A549 (cell line): ENCODE measurements around the gene SLC24A4. TPM values are rescaled to one million over a fixed set of nuclear protein-coding genes. Genes with fewer than 3 reads are reported as not detected.

Experiments used
- ATAC-seq, 2 experiments: fragments of 200-7000 bp in 1 of 2; fragments of >200 bp in 1 of 2; cut with Nextera tagmentation in 1 of 2; cut with Tn5 transposase in 1 of 2; 3 replicates each; pipeline versions ENCODE4 v1.8.0 to v1.9.1; 2018 to 2020; ENCODE audit warnings: mild to moderate bottlenecking in 1 of 2, moderate library complexity in 1 of 2
- CTCF ChIA-PET: fragments of 300-600 bp; sonication (Branson Sonifier 250); formaldehyde crosslinking; extraction: SDS; loops from one replicate; lab custom pipeline; 2021; ENCODE audit warnings: antibody characterized with exemption, inconsistent platforms; lab: Yijun Ruan, JAX
- POLR2A ChIA-PET: fragments of 350-600 bp; formaldehyde crosslinking; extraction: SDS; loops from one replicate; lab custom pipeline; 2021; ENCODE audit warnings: antibody characterized with exemption, inconsistent platforms; lab: Yijun Ruan, JAX
- DNase-seq, 2 experiments: peaks; one replicate each; pipeline versions ENCODE4 v3.0.0 to v3.0.0-alpha.2; 2011 to 2016; ENCODE audit warnings: low read depth in 1 of 2, low spot score in 1 of 2
- FAIRE-seq: peaks from 2 replicates; lab custom pipeline; 2011; peaks lifted over from hg19 to GRCh38; lab: Jason Lieb, UNC
- H3K27ac ChIP-seq, 2 experiments: fragments of >200 bp; sonication (Bioruptor Twin); formaldehyde crosslinking; 3 replicates each; pipeline ENCODE4 v1.5.1; 2016 to 2017
- H3K4me1 ChIP-seq: fragments of >200 bp; sonication (Bioruptor Twin); formaldehyde crosslinking; 3 replicates; pipeline ENCODE4 v1.6.1; 2016
- H3K4me2 ChIP-seq: fragments of >200 bp; sonication (Bioruptor Twin); formaldehyde crosslinking; 3 replicates; pipeline ENCODE4 v1.6.1; 2016
- H3K4me3 ChIP-seq: fragments of >200 bp; sonication (Bioruptor Twin); formaldehyde crosslinking; 3 replicates; pipeline ENCODE4 v1.5.1; 2016
- H3K9me3 ChIP-seq: fragments of >200 bp; sonication (Bioruptor Twin); formaldehyde crosslinking; 3 replicates; pipeline ENCODE4 v1.6.1; 2016
- CBX8 ChIP-seq: fragments of 200-600 bp; sonication (generic); IDR thresholded peaks from 2 replicates; pipeline ENCODE4 v1.6.1; 2016
- CTCF ChIP-seq: fragments of >200 bp; sonication (Bioruptor Twin); formaldehyde crosslinking; IDR thresholded peaks from 3 replicates; pipeline ENCODE4 v1.5.1; 2016
- E2F6 ChIP-seq: IDR thresholded peaks from 2 replicates; pipeline ENCODE4 v1.6.1; 2012; ENCODE audit warnings: low read depth, borderline replicate concordance
- FOXS1 ChIP-seq: fragments of 250-450 bp; sonication (Bioruptor Pico); IDR thresholded peaks from 2 replicates; pipeline ENCODE4 v1.5.0; 2020; ENCODE audit warnings: mild to moderate bottlenecking, moderate library complexity
- HES2 ChIP-seq: fragments of >200 bp; sonication (Bioruptor Twin); formaldehyde crosslinking; IDR thresholded peaks from 2 replicates; pipeline ENCODE4 v1.6.1; 2016
- HMGXB4 ChIP-seq: fragments of 250-450 bp; sonication (Bioruptor Pico); IDR thresholded peaks from 2 replicates; pipeline ENCODE4 v1.5.0; 2021; ENCODE audit warnings: mild to moderate bottlenecking, moderate library complexity, borderline replicate concordance
- JUN ChIP-seq, 2 experiments: fragments of >200 bp; sonication (Bioruptor Twin); formaldehyde crosslinking; IDR thresholded peaks; 2 replicates in 1 of 2; 3 replicates in 1 of 2; pipeline ENCODE4 v1.6.1; 2016 to 2017
- JUNB ChIP-seq: fragments of >200 bp; sonication (Bioruptor Twin); formaldehyde crosslinking; IDR thresholded peaks from 2 replicates; pipeline ENCODE4 v1.6.1; 2016
- NFE2L2 ChIP-seq: fragments of 150-350 bp; conservative IDR thresholded peaks from 2 replicates; pipeline ENCODE4 v1.6.1; 2014; ENCODE audit warnings: low read length
- NPAS2 ChIP-seq: fragments of 250-450 bp; sonication (Bioruptor Pico); IDR thresholded peaks from 2 replicates; pipeline ENCODE4 v1.8.0; 2022; ENCODE audit warnings: mild to moderate bottlenecking, moderate library complexity, borderline replicate concordance
- RCOR1 ChIP-seq: fragments of 150-350 bp; IDR thresholded peaks from 2 replicates; pipeline ENCODE4 v1.6.1; 2014; ENCODE audit warnings: antibody characterized with exemption, low read length, low read depth
- RNF2 ChIP-seq: fragments of 200-600 bp; sonication (generic); IDR thresholded peaks from 2 replicates; pipeline ENCODE4 v1.6.1; 2016; ENCODE audit warnings: low read depth, mild to moderate bottlenecking, antibody characterized with exemption, moderate library complexity, borderline replicate concordance
- SREBF2 ChIP-seq: fragments of 450-650 bp; IDR thresholded peaks from 2 replicates; pipeline ENCODE4 v1.6.1; 2014; ENCODE audit warnings: mild to moderate bottlenecking, moderate library complexity
- TFCP2L1 ChIP-seq: fragments of 250-450 bp; sonication (Bioruptor Pico); IDR thresholded peaks from 2 replicates; pipeline ENCODE4 v1.5.0; 2021; ENCODE audit warnings: mild to moderate bottlenecking
- TP53 ChIP-seq: fragments of 250-450 bp; sonication (Bioruptor Pico); IDR thresholded peaks from 2 replicates; pipeline ENCODE4 v1.5.0; 2021; ENCODE audit warnings: mild to moderate bottlenecking, moderate library complexity
- USF2 ChIP-seq: fragments of 450-650 bp; IDR thresholded peaks from 2 replicates; pipeline ENCODE4 v1.6.1; 2014; ENCODE audit warnings: antibody characterized with exemption
- ZC3H11A ChIP-seq: fragments of 450-650 bp; IDR thresholded peaks from 2 replicates; pipeline ENCODE4 v1.6.1; 2014; ENCODE audit warnings: antibody characterized with exemption, mild to moderate bottlenecking
- ZFP36 ChIP-seq: fragments of 450-650 bp; IDR thresholded peaks from 2 replicates; pipeline ENCODE4 v1.6.1; 2014; ENCODE audit warnings: borderline replicate concordance; ENCODE audit not compliant: partially characterized antibody
- ZNF302 ChIP-seq: fragments of 250-450 bp; sonication (Bioruptor Pico); IDR thresholded peaks from 2 replicates; pipeline ENCODE4 v1.9.0; 2021; ENCODE audit warnings: inconsistent platforms, mild to moderate bottlenecking, moderate library complexity
- WGBS: methylation state at CpG from one replicate; pipeline ENCODE4 v1.1.6; 2017; ENCODE audit errors: missing lambda C conversion rate; 5-methylcytosine and 5-hydroxymethylcytosine counted together
- polyA plus RNA-seq, 4 experiments: library from polyadenylated mRNA; depleted of rRNA in 3 of 4; stranded (reverse); fragments of >200 nt; fragmentation: RNase III in 1 of 4; extraction: RNeasy Plus Mini Kit Qiagen cat#74134 plus additional on column Dnase treatment in 1 of 4; gene quantifications; 2 replicates in 3 of 4; 3 replicates in 1 of 4; pipeline ENCODE4 v1.2.3, GENCODE V29; 2011 to 2017

SLC24A4 gene
- polyA plus RNA-seq, 2 of the 4 experiments (the other 2 are of a cell fraction): 0.05 to 0.19 TPM

GRCh38 chr14:92502541-92503286 lies 179.7 kb downstream of the SLC24A4 start:
- Histone ChIP-seq H3K9me3 (no peaks in the 10 kb centered on the region), H3K27ac (peak overlapping the region; percentile 84 to 86)
- DNase-seq: no peak
- no peak for TF ChIP-seq SREBF2
- no peak for TF ChIP-seq TFCP2L1 (CRISPR knock-in tag)
- no peak for TF ChIP-seq NPAS2 (CRISPR knock-in tag)
- TF ChIP-seq USF2: no peak
- TF ChIP-seq E2F6: no peak
- TF ChIP-seq ZFP36: no peak
- no peak for TF ChIP-seq RNF2
- TF ChIP-seq ZC3H11A: no peak
- no peak for TF ChIP-seq HES2
- TF ChIP-seq JUNB: no peak
- no peak for TF ChIP-seq HMGXB4 (CRISPR knock-in tag)
- no peak for TF ChIP-seq CTCF
- TF ChIP-seq FOXS1 (CRISPR knock-in tag): no peak
- no peak for TF ChIP-seq JUN (IDR thresholded peaks at IDR 0.05)
- no peak for TF ChIP-seq CBX8
- no peak for TF ChIP-seq ZNF302 (CRISPR knock-in tag)
- no peak for TF ChIP-seq NFE2L2
- no peak for TF ChIP-seq RCOR1
- TF ChIP-seq TP53 (CRISPR knock-in tag): no peak
- TF ChIP-seq, all 56 proteins: peak for 0
- Histone ChIP-seq H3K4me1 (peaks cover 51% of the 10 kb centered on the region), H3K4me2 (peak overlapping the region; percentile 58; the same call in 2 of the 3 replicates), H3K4me3 (no peak overlapping the region)
- ATAC-seq: no peak; a peak in 1 of 6 replicates
- 83% methylated on average over 9 of the region's 9 CpGs for WGBS
- ChIA-PET CTCF (no interaction called here), POLR2A (interaction anchor here (1.0 kb wide), 1 partner anchor 13 kb away, joined by 4 read pairs; no protein-coding TSS in a partner anchor)
- no peak for FAIRE-seq
